Femur (tissue), 1 donor: Measurements from ENCODE around the gene CELF2.

Source experiments
- DNase-seq: peaks from one replicate; pipeline ENCODE4 v3.0.0-alpha.2; 2017

Gene CELF2

DNA sequence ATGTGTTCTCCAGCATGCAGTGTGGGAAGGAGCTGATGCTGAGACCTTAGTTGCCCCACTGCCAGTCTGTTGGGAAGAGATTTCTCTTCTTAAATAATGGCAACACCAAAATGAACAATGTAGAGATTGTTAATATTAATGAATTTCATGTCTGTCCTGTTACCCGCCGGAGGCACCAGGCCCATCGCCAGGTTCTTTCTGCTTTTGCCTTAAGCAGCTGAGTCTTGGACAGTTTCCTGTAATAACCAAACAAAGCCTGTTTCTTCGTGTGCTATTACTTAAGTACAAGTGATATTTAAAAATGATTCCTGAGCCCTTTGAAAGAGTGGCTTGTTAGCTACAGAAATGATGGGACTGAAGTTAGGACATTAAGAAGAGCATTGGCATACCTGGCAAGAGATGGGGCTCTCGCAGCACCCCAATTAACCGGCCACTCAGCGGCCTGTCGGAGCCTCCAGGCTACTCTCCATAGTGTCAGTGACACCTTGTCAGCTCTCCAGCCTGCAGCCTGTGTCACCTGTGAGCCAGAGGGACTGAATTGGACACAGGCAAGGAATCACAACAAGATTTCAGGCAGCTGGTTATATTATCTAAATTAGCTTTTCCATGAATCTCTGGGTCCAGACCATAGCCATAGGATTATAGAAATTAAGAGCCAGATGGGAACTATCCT is 142.0 kb downstream of the CELF2 start:
- DNase-seq = no peak

DNA sequence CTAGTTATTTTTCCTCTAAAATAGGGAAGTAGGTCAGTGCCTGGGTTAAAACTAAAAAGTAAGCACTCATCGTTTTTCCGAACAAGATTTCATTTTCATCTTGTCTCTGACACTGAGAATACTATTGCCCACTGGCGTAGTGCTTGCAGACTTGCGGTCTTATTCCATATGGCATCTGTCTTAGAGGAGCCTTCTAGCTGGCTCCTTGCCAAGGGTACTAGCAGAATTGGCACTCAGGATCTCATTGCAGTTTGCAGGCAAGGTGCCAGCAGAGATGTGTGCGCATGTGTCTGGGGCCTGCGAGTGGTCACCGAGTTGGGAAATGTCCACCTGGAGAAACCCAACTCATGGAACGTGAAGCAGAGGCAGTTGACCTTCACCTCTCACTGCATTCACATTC is 143.4 kb downstream of the CELF2 start:
- no peak for DNase-seq

DNA sequence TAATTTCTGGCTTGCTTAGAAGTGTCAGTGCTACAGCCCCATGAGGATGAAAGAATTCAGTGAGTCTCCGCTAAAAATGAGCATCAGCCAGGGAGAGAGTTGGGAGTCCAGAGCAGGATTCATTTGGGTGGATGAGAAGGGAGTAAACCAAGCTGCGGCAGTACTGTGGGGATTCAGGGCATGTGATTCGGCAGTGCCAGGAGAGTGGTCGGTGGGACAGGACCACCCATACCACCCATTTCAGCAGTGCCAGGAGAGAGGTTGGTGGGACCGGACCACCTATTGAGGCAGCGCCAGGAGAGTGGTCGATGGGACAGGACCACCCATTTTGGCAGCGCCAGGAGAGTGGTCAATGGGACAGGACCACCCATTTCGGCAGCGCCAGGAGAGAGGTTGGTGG is 144.2 kb downstream of the CELF2 start:
- no peak for DNase-seq

DNA sequence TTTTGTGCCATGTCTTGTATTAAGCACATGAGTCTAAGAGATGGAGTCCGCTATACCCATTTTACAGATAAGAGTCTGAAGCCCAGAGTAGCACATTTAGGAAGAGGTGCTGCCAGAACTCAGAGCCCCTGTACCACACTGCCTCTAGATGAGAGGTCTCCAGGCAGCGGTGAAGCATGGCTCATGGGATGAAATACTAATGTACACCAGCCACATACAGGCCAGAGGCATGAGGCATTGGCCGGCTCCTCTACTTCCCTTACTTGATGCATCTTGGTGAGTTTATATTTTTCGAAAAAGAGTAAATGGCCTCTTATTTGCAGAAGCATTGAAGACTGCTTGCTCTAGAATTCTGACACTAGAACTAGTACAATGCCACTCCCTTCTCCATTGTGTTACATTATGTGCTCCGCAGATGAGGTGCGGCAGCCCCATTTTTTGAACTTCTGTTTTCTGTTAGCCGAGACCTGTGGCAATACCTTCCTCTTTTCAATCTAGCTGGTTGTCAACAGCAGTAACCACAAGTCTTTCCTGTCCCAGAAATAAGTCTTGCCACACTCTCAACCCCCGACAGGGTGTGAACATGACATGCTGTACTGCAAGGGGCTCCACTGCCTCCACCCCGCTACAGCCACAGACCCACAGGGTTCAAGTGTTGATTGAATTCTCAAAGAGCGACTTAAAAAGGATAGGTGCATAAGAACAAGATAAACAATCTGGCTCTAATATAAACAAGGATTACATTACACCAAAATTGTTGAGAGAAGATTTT is 145.3 kb downstream of the CELF2 start:
- peak; percentile 65 for DNase-seq

DNA sequence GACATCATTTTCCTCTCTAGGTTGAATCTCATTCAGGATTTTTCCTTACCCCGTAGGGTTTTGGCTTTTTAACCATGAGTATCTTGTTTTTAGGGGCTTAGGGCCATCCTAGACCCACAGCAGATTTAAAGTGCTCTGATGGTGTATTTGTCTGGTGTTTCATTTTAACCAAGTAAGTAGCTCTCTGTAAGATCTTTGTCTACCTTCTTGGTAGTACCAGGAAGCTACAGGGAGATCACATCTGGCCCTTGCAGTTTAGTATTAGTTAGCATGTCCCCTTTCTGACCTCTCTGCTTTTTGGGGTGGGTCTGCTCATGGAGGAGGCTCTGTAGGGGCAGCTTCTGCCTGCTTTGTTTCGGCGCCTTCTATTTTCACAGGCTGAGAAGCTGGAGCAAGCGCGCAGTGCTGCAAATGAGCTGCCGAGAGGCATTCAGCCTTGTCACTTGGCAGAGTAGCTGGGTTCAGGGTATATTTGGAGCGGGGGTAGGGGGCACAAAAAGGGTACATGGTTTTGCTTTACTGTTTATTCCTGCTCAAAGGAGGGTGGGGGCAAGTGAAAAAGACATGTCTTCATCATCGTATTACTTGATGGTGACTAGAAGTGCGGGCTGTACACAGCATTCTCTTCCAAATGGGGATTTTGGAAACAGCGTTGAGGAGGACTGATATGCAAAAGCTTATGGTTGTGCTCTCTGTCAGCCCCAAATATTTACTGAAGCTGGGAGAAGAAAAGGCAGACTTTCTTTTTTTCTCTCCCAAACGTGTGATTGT is 146.3 kb downstream of the CELF2 start:
- peak; percentile 52 for DNase-seq

DNA sequence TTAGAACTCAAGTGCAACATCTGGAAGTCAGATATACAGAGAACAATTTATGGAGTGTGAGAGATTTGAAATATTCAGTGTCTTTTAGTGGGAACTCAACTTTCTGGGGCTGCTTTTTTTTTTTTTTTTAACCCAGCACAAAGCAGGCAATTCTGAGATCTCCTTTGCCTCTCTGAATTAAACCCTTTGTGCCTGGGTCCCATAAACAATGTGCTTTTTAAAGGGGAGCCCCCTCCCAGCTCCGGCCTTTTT is 146.8 kb downstream of the CELF2 start:
- DNase-seq = no peak

DNA sequence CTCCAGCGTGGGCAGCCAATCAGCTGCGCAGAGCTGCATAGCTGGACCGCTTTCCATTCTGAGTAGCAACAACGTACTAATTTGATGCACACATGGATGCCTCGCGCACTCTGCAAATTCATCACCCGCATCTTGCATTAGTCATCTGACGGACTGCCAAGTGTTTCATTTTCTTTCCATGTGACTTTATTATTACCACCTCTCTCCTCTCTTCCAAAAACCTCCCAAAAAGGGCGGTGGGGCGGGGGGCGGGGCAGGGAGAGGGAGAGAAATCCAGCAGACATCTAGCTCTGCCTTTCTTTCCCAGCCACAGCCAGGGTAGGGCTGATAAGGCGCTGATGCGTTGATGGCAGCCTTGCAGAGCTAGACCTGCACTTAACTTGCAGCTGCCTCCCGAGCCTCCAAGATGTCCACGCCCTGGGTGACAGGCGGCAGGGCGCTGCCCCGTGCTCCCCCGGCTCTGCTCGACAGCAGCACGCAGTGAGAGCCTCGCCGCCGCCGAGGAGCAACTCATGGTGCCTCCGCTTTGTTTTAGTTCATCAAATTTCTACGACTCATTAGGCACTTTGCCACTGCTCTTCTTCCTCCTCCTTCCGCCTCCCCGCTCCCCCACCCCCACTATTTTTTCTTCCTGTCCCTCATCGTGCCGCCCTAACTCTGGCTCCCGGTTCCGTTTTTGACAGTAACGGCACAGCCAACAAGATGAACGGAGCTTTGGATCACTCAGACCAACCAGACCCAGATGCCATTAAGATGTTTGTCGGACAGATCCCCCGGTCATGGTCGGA is 147.3 kb downstream of the CELF2 start:
- DNase-seq = peak; percentile 77

DNA sequence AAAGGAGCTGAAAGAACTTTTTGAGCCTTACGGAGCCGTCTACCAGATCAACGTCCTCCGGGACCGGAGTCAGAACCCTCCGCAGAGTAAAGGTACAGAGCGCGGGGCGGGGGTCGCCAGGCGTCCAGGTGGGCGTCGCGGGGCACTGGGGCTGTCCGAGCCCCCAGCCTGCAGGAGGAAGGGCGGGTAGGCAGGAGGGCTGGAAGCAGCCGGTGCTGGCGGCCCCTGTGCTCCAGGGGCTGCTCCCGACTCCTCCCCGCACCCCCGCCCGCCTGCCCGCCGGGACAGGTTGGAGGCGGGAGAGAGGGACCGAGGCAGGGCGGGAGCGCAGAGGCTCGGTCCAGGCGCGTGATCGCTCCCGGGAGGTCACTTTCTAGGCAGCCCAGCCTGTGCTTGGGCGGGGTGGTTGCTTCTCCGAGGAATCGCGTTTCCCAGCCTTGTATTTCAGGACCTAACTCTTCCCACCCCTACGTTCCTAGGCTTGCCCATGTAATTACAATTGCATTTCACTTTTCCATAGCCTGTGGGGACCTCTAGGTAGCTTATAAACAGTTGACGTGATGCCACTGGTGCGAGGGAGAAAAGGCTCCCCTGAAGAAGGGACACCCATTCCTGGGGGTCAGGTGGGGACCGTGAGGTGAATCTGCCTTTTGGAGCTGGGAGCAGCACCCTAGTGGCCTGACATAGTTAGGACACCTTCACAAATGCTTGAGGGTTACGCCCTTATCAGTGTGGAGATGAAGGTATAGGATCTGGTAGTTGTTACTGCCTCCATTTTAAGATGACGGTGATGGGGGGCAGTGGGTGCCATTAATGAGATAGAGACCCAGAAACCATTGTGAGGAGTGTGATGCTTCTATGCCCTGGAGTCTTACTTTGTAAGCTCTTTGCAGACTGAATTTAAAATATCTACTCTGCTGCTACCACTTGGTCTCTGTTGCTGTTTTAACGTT is 148.2 kb downstream of the CELF2 start:
- peak; percentile 59 for DNase-seq

DNA sequence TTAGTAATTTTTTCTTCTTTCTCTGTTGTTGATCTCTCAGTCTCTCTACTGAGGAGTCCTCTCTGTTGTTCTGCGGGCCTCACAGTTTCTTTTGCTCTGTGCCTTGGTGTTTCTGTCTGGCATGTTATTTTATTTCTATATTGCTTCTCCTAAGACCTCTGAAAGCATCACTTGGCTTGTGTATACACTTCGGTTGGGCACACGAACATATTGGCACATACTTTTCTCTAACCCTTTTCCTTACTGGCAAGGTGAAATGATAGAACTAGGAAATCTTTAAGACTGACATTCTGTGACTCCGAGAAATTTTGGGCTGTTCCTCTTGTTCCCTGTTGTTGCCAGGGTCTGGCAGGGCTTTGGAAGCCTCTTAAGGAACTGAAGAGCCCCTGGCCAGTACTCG is 148.9 kb downstream of the CELF2 start:
- no peak for DNase-seq

DNA sequence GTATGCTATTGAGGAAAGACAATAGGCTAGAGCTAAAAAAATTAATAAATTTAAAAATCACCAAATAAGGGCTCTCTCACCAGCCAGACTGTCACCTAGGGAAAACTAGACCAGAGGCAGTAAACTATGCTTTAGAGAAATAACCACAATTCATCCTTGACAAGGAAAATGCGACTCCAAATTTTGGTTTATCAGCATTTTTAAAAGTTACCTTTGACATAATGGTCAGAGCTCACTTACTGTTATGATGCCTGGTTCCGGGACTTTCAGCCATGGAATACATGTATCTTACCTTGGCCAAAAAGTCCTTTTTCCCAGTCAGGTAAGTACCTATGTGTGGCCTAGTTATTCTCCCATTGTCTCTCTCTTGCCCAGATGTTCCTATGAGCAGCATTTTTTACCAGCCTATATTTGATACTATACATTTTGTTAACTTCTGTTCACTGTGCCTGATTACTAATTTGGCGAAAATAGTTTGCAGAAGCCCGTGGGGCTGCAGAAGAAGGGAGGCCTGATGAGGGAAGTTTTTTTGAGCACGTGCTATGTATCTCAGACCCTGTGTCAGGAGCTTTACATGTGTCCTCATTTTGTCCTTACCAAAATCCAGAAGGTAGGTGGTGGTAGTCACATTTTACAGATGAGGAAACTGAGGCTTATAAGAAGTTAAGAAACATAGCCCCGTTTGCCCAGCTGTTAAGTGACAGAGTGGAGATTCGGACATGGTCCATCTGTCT is 149.7 kb downstream of the CELF2 start:
- DNase-seq = no peak

DNA sequence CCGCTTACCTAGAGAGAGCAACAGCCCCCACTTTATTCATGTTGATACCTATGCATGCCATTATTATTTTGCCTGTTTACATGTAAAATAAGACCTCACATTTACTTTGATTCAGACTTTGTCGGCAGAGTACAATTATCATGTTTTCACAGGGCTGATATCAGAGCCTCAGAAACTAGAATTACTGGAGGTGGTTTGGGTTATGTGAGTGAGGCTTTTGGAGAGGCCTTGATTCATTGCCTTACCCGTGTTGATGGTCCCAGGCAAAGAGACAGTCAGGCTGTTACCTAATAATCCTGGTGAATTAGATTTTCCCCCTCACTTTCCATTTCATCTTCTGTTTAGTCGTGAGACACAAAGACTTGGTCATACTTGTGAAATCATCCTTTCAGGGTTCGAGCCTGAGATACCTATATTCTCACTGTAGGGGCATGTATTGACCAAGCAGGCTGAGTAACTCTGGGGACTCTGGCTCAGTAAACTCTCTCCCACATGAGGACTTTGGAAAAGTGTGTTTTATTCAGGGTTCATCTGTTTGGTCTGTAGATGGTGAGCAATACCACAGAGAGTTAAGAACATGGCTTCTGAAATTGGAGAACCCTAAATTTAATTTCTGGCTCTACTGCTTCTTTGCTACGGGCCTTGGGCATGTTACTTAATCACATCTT is 150.9 kb downstream of the CELF2 start:
- DNase-seq = no peak

DNA sequence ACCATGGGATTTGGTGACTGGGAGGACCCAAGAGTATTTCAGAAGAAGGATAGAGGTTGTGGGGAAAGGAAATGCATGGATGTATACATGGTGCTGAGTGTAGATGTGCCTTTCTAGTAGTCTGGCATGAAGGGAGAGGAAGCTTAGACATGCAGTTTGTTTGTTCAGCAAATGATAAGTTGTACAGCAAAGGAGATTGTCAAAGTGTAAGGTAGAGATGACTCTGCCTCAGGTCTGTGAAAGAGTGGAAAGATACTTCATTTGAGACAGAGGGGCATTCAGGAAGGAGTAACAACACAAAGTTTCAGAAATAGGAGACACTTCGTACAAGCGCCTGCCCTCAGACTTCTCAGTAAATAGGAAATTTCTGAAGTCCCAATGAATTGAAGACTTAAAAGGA is 152.3 kb downstream of the CELF2 start:
- no peak for DNase-seq

DNA sequence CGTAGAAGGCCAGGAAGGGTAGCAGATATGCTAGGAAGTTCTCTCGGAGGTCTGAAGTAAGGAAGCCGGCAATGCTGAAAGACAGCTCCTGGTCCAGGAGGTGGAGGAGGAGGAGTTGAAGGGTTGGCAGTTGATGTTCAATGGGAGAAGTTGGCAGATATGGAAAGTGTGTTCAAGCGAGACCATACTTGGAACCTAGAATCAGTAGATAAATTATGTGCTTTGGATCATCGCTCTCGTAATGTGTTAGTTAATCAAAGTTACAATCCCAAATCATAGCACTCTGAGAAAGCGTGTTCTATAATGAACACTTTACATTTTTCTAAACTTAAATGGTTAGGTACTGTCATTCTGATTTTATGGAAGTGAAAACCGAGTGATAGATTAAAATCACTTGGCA is 152.9 kb downstream of the CELF2 start:
- DNase-seq = no peak

DNA sequence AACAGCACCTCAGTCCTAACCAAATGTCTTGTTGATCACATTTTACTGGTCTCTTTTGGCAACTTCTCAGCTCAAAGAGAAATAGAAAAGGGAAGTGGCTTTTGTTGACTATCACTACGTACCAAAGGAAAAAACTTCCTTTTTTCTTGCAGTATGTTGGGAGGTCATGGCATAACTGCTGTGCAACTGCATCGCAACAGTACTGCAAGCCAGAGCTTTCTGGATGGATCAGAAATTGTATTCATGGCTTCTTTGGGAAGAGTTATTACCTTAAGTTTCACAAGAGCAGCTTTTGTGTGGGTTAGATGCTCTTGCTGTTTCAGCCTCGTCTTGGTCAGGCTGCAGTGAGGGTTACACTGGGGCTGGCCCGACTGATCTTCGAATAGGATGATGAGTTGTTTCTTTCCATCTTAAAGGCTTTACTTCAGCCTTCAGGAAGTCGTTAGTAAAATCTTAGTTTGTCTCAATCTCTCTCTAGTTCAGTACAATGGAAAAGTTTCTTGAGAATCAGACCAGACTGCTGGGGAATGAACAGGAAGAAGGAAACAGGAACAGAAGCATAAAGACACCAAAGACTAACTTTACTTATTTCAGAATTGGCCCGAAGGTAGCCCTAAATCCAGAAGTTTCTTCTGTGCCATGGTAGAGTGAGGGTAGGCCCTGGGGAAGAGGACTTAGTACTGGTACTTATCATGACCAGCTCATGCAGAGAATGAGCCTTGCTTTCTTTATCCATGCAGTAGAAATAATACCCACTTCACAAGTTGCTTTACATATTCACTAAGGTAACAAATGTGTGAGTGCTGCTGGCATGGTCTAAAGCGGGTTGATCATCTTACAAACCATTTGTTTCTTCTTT is 153.6 kb downstream of the CELF2 start:
- no peak for DNase-seq

DNA sequence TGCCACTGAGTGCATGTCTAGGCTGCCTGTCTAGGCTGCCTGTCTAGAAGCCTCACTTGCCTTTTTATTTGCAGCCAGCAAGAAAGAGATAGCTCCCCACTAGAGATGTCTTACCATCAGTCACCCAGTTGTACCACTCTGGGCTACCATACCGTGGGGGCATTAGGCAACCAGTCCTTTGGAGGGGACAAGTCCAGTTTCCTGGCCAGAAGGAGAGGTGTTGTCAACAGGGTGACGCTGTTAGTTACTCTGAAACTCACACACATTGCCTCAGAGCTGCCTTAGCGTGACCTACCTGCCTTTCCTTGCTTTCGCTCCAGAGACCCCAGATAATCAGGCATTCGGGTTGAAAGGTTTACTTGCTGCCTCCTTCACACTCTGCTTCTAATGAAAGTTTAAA is 155.4 kb downstream of the CELF2 start:
- no peak for DNase-seq

DNA sequence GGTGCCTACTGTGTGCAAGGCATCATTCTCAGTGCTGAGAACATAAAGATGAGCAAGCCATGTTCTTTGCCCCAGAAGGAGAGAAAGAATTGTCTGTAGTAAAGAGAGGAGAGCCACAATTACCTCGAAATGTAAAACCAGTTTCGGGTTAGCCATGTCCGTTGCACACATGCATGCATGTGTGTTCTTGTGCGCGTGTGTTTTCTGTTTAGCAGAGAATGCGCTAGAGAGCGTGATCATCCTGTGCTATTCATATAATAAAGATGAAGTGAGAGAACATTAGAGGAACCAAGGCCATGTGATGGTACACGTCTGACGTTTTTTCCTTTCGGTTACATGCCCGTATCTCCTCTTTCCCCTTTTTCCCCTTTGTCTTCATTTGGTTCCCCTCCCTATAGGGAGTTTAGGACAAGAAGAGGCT is 158.2 kb downstream of the CELF2 start:
- no peak for DNase-seq

DNA sequence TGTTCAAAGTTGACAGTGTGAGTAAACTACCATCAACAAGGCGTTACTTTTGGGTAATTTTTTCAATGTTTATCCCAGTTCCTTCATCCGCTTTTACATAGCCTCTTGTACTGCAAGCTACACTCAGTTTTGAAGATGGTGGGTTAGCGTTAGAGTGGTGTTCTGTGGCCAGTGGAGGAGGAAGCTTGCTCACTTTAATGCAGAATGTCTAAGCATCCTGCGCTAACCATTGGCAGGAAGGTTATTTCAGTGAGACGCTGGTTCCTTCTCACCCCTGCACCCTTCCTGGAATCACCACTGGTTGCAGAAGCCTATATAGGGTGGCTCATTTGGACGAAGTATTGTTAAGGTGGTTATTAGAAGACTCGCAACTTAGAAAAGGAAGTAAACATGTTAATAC is 159.1 kb downstream of the CELF2 start:
- no peak for DNase-seq

DNA sequence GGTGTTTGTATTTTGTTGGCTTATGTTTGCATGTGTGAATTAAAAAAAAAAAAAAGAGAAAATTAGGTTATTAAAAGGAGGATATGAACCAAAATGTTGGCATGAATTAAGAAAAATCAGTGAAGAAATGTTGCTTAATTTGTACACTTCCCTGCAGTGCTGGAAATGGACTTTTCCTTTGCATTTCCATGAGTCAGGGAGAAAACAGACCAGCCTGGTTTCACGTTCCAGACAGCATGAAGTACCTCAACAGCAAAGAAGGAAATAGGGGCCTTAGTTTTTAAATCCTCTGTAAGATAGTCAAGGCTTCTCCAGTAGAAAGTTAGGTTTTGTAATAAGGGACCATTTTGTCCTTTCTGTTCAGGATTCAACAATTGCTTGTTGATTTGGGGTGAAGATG is 159.7 kb downstream of the CELF2 start:
- no peak for DNase-seq

DNA sequence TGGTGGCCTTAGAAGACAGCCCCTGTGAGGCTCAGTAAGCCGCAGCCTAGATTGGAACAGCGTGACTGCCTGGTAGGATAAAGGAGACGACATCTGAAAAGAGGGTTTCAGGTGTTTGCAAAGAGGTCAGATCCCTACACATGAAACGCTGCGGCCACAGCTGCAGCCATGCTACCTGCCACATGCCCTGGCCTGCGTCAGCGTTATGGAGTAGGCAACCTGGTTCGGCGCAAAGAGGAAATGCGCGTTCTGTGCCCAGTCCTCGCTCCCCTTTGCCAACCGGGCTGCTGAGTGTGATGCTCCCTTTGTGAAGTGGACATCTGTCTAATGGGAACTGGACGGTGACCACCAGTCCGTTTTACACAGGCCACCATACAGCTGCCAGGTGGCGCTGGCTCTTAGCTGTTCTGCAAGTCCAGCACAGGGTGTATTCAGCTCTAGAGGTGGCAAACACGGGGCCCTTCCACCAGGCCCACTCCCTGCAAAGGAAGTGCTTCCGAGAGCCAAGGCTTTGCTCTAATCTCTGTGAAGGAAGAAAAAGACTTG is 160.3 kb downstream of the CELF2 start:
- DNase-seq = no peak
